H1 (cell line): ENCODE data around the gene SRF. TPM values are rescaled to one million over a fixed set of nuclear protein-coding genes. Genes with fewer than 3 reads are reported as not detected.
A peak's percentile ranks its signal among the peaks of the same experiment; 100 is the strongest.

Experiments
- CTCF ChIA-PET: fragments of 300-600 bp; sonication (Branson Sonifier 250); formaldehyde crosslinking; loops from one replicate; lab custom pipeline; 2021; ENCODE audit not compliant: partially characterized antibody; lab: Charles Lee
- POLR2A ChIA-PET: fragments of 300-600 bp; sonication (Branson Sonifier 250); formaldehyde crosslinking; loops from one replicate; lab custom pipeline; 2021; ENCODE audit warnings: inconsistent platforms; ENCODE audit not compliant: partially characterized antibody; lab: Charles Lee
- DNase-seq, 2 experiments: peaks; one replicate each; pipeline versions ENCODE4 v3.0.0 to v3.0.0-alpha.2; 2010 to 2022; ENCODE audit warnings: low spot score in 2 of 2, low read depth in 1 of 2, mixed read lengths in 1 of 2
- FAIRE-seq: peaks from 2 replicates; lab custom pipeline; 2011; peaks lifted over from hg19 to GRCh38; lab: Jason Lieb, UNC
- H2AFZ ChIP-seq: 2 replicates; pipeline ENCODE4 v1.8.1; 2012; ENCODE audit warnings: low read length, inconsistent platforms
- H2AK5ac ChIP-seq: 2 replicates; pipeline ENCODE4 v1.6.1; 2013; ENCODE audit warnings: low read depth, low read length
- H2BK120ac ChIP-seq: replicated peaks from 2 replicates; pipeline ENCODE3; 2013; ENCODE audit warnings: low read depth, low read length, inconsistent platforms
- H2BK12ac ChIP-seq: 2 replicates; pipeline ENCODE4 v1.6.1; 2013; ENCODE audit warnings: low read depth, low read length
- H2BK15ac ChIP-seq: 2 replicates; pipeline ENCODE4 v1.6.1; 2013; ENCODE audit warnings: low read length
- H2BK20ac ChIP-seq: 2 replicates; pipeline ENCODE4 v1.6.1; 2013; ENCODE audit warnings: low read length
- H2BK5ac ChIP-seq: 2 replicates; pipeline ENCODE4 v1.6.1; 2013; ENCODE audit warnings: low read depth, low read length
- H3K14ac ChIP-seq: 2 replicates; pipeline ENCODE4 v1.6.1; 2013; ENCODE audit warnings: inconsistent platforms; ENCODE audit not compliant: insufficient read length
- H3K18ac ChIP-seq: 2 replicates; pipeline ENCODE4 v1.6.1; 2013; ENCODE audit warnings: low read length; ENCODE audit errors: extremely low read depth
- H3K23ac ChIP-seq: 2 replicates; pipeline ENCODE4 v1.6.1; 2013; ENCODE audit warnings: inconsistent platforms; ENCODE audit not compliant: insufficient read length
- H3K23me2 ChIP-seq: 2 replicates; pipeline ENCODE4 v1.6.1; 2013; ENCODE audit warnings: low read depth, low read length
- H3K27ac ChIP-seq: 2 replicates; pipeline ENCODE4 v1.6.1; 2011; ENCODE audit warnings: low read depth, low read length, inconsistent platforms
- H3K27me3 ChIP-seq, 4 experiments: replicated peaks in 1 of 4; 1 replicate in 1 of 4; 2 replicates in 3 of 4; pipeline versions ENCODE4 v1.6.1 to v1.8.1; 2011 to 2013; ENCODE audit warnings: low read length in 3 of 4, mild to moderate bottlenecking in 3 of 4, inconsistent platforms in 2 of 4, mixed read lengths in 2 of 4, moderate library complexity in 1 of 4; ENCODE audit not compliant: control insufficient read depth in 3 of 4, insufficient read depth in 3 of 4; ENCODE audit errors: extremely low read depth in 1 of 4
- H3K36me3 ChIP-seq, 4 experiments: 2 replicates each; pipeline versions ENCODE4 v1.6.1 to v1.8.1; 2011 to 2013; ENCODE audit warnings: mild to moderate bottlenecking in 4 of 4, low read length in 3 of 4, moderate library complexity in 2 of 4, control low read depth in 1 of 4, inconsistent platforms in 1 of 4; ENCODE audit not compliant: insufficient read depth in 4 of 4, control insufficient read depth in 2 of 4
- H3K4ac ChIP-seq: replicated peaks from 2 replicates; pipeline ENCODE3; 2013; ENCODE audit warnings: low read length, low read depth, mixed read lengths, inconsistent platforms; ENCODE audit not compliant: insufficient read length
- H3K4me1 ChIP-seq, 4 experiments: replicated peaks in 1 of 4; 1 replicate in 1 of 4; 2 replicates in 3 of 4; pipeline versions ENCODE4 v1.6.1 to v1.8.1; 2011 to 2013; ENCODE audit warnings: low read length in 3 of 4, inconsistent platforms in 2 of 4, mixed read lengths in 1 of 4; ENCODE audit not compliant: insufficient read depth in 4 of 4, control insufficient read depth in 3 of 4
- H3K4me2 ChIP-seq, 2 experiments: 2 replicates each; pipeline versions ENCODE4 v1.6.1 to v1.8.1; 2011 to 2013; ENCODE audit warnings: low read depth in 2 of 2, low read length in 2 of 2, control low read depth in 1 of 2, inconsistent platforms in 1 of 2, mild to moderate bottlenecking in 1 of 2; ENCODE audit not compliant: insufficient read depth in 1 of 2
- H3K4me3 ChIP-seq, 4 experiments: fragments of 200-600, 300-600 bp in 1 of 4; sonication (generic), shearing (Covaris generic), sonication (Bioruptor Twin) in 1 of 4; 2 replicates each; pipeline versions ENCODE4 v1.5.1 to v1.8.1; 2011 to 2016; ENCODE audit warnings: low read length in 4 of 4, low read depth in 3 of 4, control low read depth in 2 of 4, inconsistent platforms in 2 of 4, mild to moderate bottlenecking in 2 of 4, mixed read lengths in 1 of 4, moderate library complexity in 1 of 4; ENCODE audit not compliant: insufficient read depth in 2 of 4; ENCODE audit errors: extremely low read depth in 1 of 4
- H3K56ac ChIP-seq: replicated peaks from 2 replicates; pipeline ENCODE3; 2013; ENCODE audit warnings: low read depth, mild to moderate bottlenecking, mixed read lengths, low read length, inconsistent platforms; ENCODE audit not compliant: insufficient read length
- H3K79me1 ChIP-seq: 2 replicates; pipeline ENCODE4 v1.6.1; 2013; ENCODE audit warnings: low read depth, low read length, control low read depth
- H3K79me2 ChIP-seq, 2 experiments: 2 replicates each; pipeline versions ENCODE4 v1.6.1 to v1.8.1; 2012 to 2013; ENCODE audit warnings: low read length in 2 of 2, mild to moderate bottlenecking in 2 of 2, inconsistent platforms in 1 of 2; ENCODE audit not compliant: insufficient read depth in 2 of 2, control insufficient read depth in 1 of 2
- H3K9ac ChIP-seq, 4 experiments: replicated peaks in 1 of 4; 1 replicate in 1 of 4; 2 replicates in 3 of 4; pipeline versions ENCODE4 v1.6.1 to v1.8.1; 2011 to 2013; ENCODE audit warnings: low read depth in 3 of 4, low read length in 3 of 4, control low read depth in 2 of 4, mild to moderate bottlenecking in 2 of 4, moderate library complexity in 2 of 4, inconsistent platforms in 1 of 4; ENCODE audit errors: extremely low read depth in 1 of 4
- H3K9me3 ChIP-seq, 2 experiments: 2 replicates each; pipeline versions ENCODE4 v1.6.1 to v1.8.1; 2012 to 2013; ENCODE audit warnings: mild to moderate bottlenecking in 2 of 2, moderate library complexity in 2 of 2, control low read depth in 1 of 2, inconsistent platforms in 1 of 2, low read depth in 1 of 2, low read length in 1 of 2, mixed read lengths in 1 of 2; ENCODE audit not compliant: insufficient read depth in 2 of 2
- H4K20me1 ChIP-seq, 2 experiments: replicated peaks in 1 of 2; 2 replicates each; pipeline versions ENCODE3 to v1.8.1; 2011 to 2013; ENCODE audit warnings: inconsistent platforms in 2 of 2, low read length in 2 of 2, mild to moderate bottlenecking in 1 of 2; ENCODE audit not compliant: insufficient read depth in 2 of 2, control insufficient read depth in 1 of 2
- H4K5ac ChIP-seq: 2 replicates; pipeline ENCODE4 v1.6.1; 2013; ENCODE audit warnings: low read length, low read depth, mixed read lengths, inconsistent platforms; ENCODE audit not compliant: insufficient read length
- H4K8ac ChIP-seq: 2 replicates; pipeline ENCODE4 v1.8.0; 2013; ENCODE audit warnings: mild to moderate bottlenecking, moderate library complexity, low read length, inconsistent platforms; ENCODE audit not compliant: insufficient read depth; ENCODE audit errors: extremely low read depth
- H4K91ac ChIP-seq: replicated peaks from 2 replicates; pipeline ENCODE3; 2013; ENCODE audit warnings: low read length, mixed read lengths, inconsistent platforms; ENCODE audit not compliant: insufficient read length
- ASH2L ChIP-seq: fragments of 200-600, 300-600 bp; sonication (generic); IDR thresholded peaks from one replicate; pipeline ENCODE4 v1.7.1; 2017; ENCODE audit warnings: low read length
- CBX5 ChIP-seq: fragments of 300-800, 300-1000 bp; sonication (generic); IDR thresholded peaks from 2 replicates; pipeline ENCODE4 v1.7.1; 2016; ENCODE audit warnings: antibody characterized with exemption, low read length, low read depth
- E2F6 ChIP-seq: IDR thresholded peaks from 2 replicates; pipeline ENCODE4 v1.6.1; 2012; ENCODE audit warnings: inconsistent platforms
- KDM5A ChIP-seq: fragments of 200-600 bp; IDR thresholded peaks from 2 replicates; pipeline ENCODE4 v1.7.1; 2012; ENCODE audit warnings: mild to moderate bottlenecking, low read length, inconsistent platforms, mixed read lengths
- PHF8 ChIP-seq: fragments of 200-600 bp; sonication (generic); conservative IDR thresholded peaks from 2 replicates; pipeline ENCODE4 v1.7.1; 2012; ENCODE audit warnings: low read depth, mild to moderate bottlenecking, inconsistent platforms, low read length, moderate library complexity
- RAD21 ChIP-seq, 2 experiments: IDR thresholded peaks in 1 of 2; conservative IDR thresholded peaks in 1 of 2; 2 replicates each; pipeline ENCODE4 v1.6.1; 2011; ENCODE audit warnings: low read depth in 2 of 2, low read length in 2 of 2, improper control_type of control experiment in 1 of 2, inconsistent platforms in 1 of 2, mild to moderate bottlenecking in 1 of 2, moderate library complexity in 1 of 2
- SP1 ChIP-seq: IDR thresholded peaks from 2 replicates; pipeline ENCODE4 v1.6.1; 2011; ENCODE audit warnings: low read depth, low read length
- SRF ChIP-seq: IDR thresholded peaks from 2 replicates; pipeline ENCODE4 v1.6.1; 2011; ENCODE audit warnings: mild to moderate bottlenecking, low read depth, low read length, moderate library complexity
- SUZ12 ChIP-seq: fragments of 200-600 bp; sonication (generic); IDR thresholded peaks from 2 replicates; pipeline ENCODE4 v1.6.1; 2012; ENCODE audit warnings: mild to moderate bottlenecking, inconsistent platforms, low read length, moderate library complexity, mixed read lengths
- WGBS, 2 experiments: shearing (Covaris generic) in 1 of 2; methylation state at CpG; one replicate each; pipeline versions ENCODE4 v1.1.6 to v1.1.7; 2013 to 2015; ENCODE audit warnings: low lambda C conversion rate in 2 of 2, mixed read lengths in 2 of 2, inconsistent platforms in 1 of 2, low coverage in 1 of 2, missing lambda C conversion rate in 1 of 2; ENCODE audit not compliant: insufficient replicate concordance in 2 of 2, insufficient coverage in 1 of 2, insufficient read length in 1 of 2; ENCODE audit errors: extremely low coverage in 1 of 2, missing lambda C conversion rate in 1 of 2; 5-methylcytosine and 5-hydroxymethylcytosine counted together
- polyA plus RNA-seq, 7 experiments: library from polyadenylated mRNA; depleted of rRNA in 3 of 7; stranded (reverse) in 5 of 7; unstranded in 2 of 7; fragments of >200 nt in 5 of 7; fragments of 200-250 nt in 2 of 7; gene quantifications; 1 replicate in 5 of 7; 2 replicates in 1 of 7; 4 replicates in 1 of 7; pipeline versions ENCODE4 v1.2.1 to v1.2.3, GENCODE V29; 2011 to 2013; ENCODE audit warnings: missing spikeins in 2 of 7, mixed read lengths in 2 of 7
- total RNA-seq: library from RNA; stranded (reverse); fragmentation: NEBNext Ultra II Directional; extraction: Animal tissue kit (Norgen Biotek cat#: 25700); gene quantifications from 2 replicates; pipeline ENCODE4 v1.2.1, GENCODE V29; 2021

SRF gene
- total and polyA plus RNA-seq, 2 of the 8 experiments (the other 6 are each of a cell fraction or from before 2014, with no cell fraction given), result 49.0 to 69.5 TPM

- POLR2A ChIA-PET, result interaction anchor here (0.6 to 4.9 kb wide), 39 partner anchors 8 to 948 kb away, joined by 3 to 25 read pairs (median 4); partner anchors contain the start of genes CUL7, CUL9, DNPH1 and KLC4
- H3K9ac ChIP-seq, result peak overlapping the region; percentile 73 to 91 (median 88)
- CTCF ChIA-PET, result interaction anchor here (0.6 to 1.7 kb wide), 6 partner anchors 10 to 196 kb away, joined by 3 to 8 read pairs (median 4); partner anchors contain the start of gene CUL9
- peaks cover 0 to 6% (median 2%) of the 10 kb centered on the region in 4 experiments; a peak in 3 of 7 replicates for H3K27me3 ChIP-seq
- H3K79me1 ChIP-seq, result no peaks in the 10 kb centered on the region; the same call in 1 of the 2 replicates
- H3K56ac ChIP-seq, result peak overlapping the region; percentile 79
- FAIRE-seq (no peak), DNase-seq (no peak)
- H2AK5ac ChIP-seq, result peak overlapping the region; percentile 76; the same call in 1 of the 2 replicates
- H3K27ac ChIP-seq, result peak overlapping the region; percentile 94
- H4K5ac ChIP-seq, result peak overlapping the region; percentile 96
- no peak overlapping the region for H2BK120ac ChIP-seq
- peak overlapping the region; percentile 94 for H2BK5ac ChIP-seq
- H3K23me2 ChIP-seq, result peaks cover 14% of the 10 kb centered on the region
- H3K18ac ChIP-seq, result peak overlapping the region; percentile 65
- H2BK15ac ChIP-seq, result peak overlapping the region; percentile 2; the same call in 1 of the 2 replicates
- H2AFZ ChIP-seq, result no peak overlapping the region
- H3K4ac ChIP-seq, result peak overlapping the region; percentile 3
- peak overlapping the region; percentile 3 for H3K14ac ChIP-seq
- H3K23ac ChIP-seq, result no peak overlapping the region
- H4K8ac ChIP-seq, result peak overlapping the region; percentile 87; the same call in 1 of the 2 replicates
- H3K4me2 ChIP-seq, result peak overlapping the region; percentile 82 to 91
- peaks cover 1 to 8% (median 5%) of the 10 kb centered on the region in 4 experiments; a peak in 7 of 8 replicates for H3K36me3 ChIP-seq
- H3K79me2 ChIP-seq, result peaks cover 0 to 26% of the 10 kb centered on the region in 2 experiments; a peak in 2 of 4 replicates
- H2BK20ac ChIP-seq, result no peak overlapping the region
- peak overlapping the region; percentile 87 for H4K91ac ChIP-seq
- 1% methylated on average over 14 of the region's 18 CpGs; no CpG with 5 or more reads in 1 of the 2 experiments for WGBS, 2 experiments
- H2BK12ac ChIP-seq, result peak overlapping the region; percentile 94
- H4K20me1 ChIP-seq, result peaks cover 13 to 18% of the 10 kb centered on the region in 2 experiments
- peak overlapping the region; percentile 35 to 86 (median 61) for H3K4me3 ChIP-seq
- H3K9me3 ChIP-seq, result no peaks in the 10 kb centered on the region
- peaks cover 9 to 17% (median 11%) of the 10 kb centered on the region in 4 experiments for H3K4me1 ChIP-seq
- TF ChIP-seq E2F6 (peak; percentile 92), CBX5 (no peak), RAD21 (IDR thresholded peaks at IDR 0.05 in 1 of 2, conservative IDR thresholded peaks at IDR 0.05 in 1 of 2; ENCODE audit: low read depth in 2 of 2, low read length in 2 of 2) (no peak), SRF (0 out of 2 replicates have a peak, but pooled peaks have one; percentile 15), KDM5A (0 out of 2 replicates have a peak, but pooled peaks have one; percentile 4), SP1 (no peak), ASH2L (peak; percentile 88), PHF8 (peak; percentile 52; the same call in 1 of the 2 replicates), SUZ12 (no peak)
Measured at GRCh38 chr6:43170417-43170930, 595 bp upstream of the SRF start.
